WTC11 (cell line): ENCODE measurements around the gene ETS1. TPM values are rescaled to one million over a fixed set of nuclear protein-coding genes. Genes with fewer than 3 reads are reported as not detected.

Experiments
- microRNA-seq: library from miRNA; unstranded; fragments of <30 nt; microRNA quantifications from one replicate; pipeline ENCODE4 v1.2.0, GENCODE V29; 2022; ENCODE audit warnings: borderline number of aligned reads
- total RNA-seq: library from RNA; stranded (reverse); gene quantifications from 3 replicates; pipeline ENCODE4 v1.2.3, GENCODE V29; 2021

ETS1 gene
- total RNA-seq, 1 experiment from 2014 or later, result 33.1 TPM

Small RNAs within 50 kb of the gene (microRNA-seq; reads per million reads assigned to microRNA genes)
- not detected for gene MIR6090

Other genes starting within 250 kb of the ETS1 start
- gene FLI1, start 106.5 kb upstream of the ETS1 start, total RNA-seq, result 0.39 to 0.63 TPM (median 0.44 TPM) in 3 replicates